Neural progenitor cell (in vitro differentiated cells): ENCODE data around the gene LRRC28.

Experiments
- EZH2phosphoT487 ChIP-seq: fragments of 200-600 bp; sonication (generic); IDR thresholded peaks from 2 replicates; pipeline ENCODE4 v1.6.1; 2017; ENCODE audit warnings: antibody characterized with exemption
- TF ChIP-seq, protein P1 (sequence below): fragments of 200-600 bp; sonication (generic); IDR thresholded peaks from 2 replicates; pipeline ENCODE4 v1.5.1; 2017; ENCODE audit warnings: antibody characterized with exemption, mild to moderate bottlenecking

DNA sequence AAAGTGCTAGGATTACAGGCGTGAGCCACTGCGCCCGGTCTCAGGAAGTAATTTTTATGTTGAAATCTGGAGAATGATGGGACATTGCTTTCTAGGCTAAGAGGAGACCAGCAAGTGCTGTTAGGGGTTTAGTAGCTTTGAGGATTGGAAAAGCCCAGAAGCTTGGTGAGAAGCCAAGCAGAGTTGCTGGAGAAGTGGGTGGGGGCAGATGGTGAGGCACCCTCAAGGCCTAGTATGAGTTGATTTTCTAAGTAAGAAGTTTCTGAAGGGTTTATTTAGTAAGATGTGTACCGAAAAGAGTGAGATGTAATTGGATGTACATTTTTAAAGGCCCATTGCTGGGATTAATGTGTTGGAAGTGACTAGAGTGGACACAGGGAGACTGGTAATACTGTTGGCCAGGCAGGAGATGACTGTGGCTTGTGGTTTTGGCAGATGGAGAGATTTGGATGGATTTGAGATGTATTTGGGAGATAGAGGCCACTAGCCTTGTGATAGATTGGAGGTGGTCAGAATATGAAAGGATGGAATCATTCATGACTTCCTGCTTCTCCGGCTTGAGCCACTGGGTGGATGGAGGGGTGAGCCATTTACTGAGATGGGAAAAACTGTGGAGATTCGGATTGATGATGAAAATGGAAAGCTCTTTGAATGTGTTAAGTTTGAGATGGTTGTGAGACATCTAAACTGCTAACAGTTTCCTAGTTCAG, 2.3 kb downstream of the LRRC28 start:
- TF ChIP-seq EZH2phosphoT487: no peak
- TF ChIP-seq, protein P1, sequence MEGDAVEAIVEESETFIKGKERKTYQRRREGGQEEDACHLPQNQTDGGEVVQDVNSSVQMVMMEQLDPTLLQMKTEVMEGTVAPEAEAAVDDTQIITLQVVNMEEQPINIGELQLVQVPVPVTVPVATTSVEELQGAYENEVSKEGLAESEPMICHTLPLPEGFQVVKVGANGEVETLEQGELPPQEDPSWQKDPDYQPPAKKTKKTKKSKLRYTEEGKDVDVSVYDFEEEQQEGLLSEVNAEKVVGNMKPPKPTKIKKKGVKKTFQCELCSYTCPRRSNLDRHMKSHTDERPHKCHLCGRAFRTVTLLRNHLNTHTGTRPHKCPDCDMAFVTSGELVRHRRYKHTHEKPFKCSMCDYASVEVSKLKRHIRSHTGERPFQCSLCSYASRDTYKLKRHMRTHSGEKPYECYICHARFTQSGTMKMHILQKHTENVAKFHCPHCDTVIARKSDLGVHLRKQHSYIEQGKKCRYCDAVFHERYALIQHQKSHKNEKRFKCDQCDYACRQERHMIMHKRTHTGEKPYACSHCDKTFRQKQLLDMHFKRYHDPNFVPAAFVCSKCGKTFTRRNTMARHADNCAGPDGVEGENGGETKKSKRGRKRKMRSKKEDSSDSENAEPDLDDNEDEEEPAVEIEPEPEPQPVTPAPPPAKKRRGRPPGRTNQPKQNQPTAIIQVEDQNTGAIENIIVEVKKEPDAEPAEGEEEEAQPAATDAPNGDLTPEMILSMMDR: no peak
